NB4 (cell line): Measurements from ENCODE around the gene THSD7B.

Experiments
- CTCF ChIP-seq: IDR thresholded peaks from one replicate; pipeline ENCODE4 v1.5.1; 2012; ENCODE audit warnings: low read depth, low read length
- MAX ChIP-seq: IDR thresholded peaks from 2 replicates; pipeline ENCODE4 v1.6.1; 2011; ENCODE audit warnings: low read depth, low read length
- MYC ChIP-seq: IDR thresholded peaks from 2 replicates; pipeline ENCODE4 v1.6.1; 2011; ENCODE audit warnings: low read depth, low read length
- POLR2A ChIP-seq: IDR thresholded peaks from 2 replicates; pipeline ENCODE4 v1.6.1; 2011; ENCODE audit warnings: mild to moderate bottlenecking; ENCODE audit not compliant: insufficient read length; ENCODE audit errors: extremely low read depth

- TF ChIP-seq CTCF (no peak), MAX (no peak), POLR2A (no peak), MYC (no peak)
Measured at GRCh38 chr2:136994793-136995192, 229.4 kb downstream of the THSD7B start.
